Measurements from ENCODE around the gene SH3BGR.

DNA sequence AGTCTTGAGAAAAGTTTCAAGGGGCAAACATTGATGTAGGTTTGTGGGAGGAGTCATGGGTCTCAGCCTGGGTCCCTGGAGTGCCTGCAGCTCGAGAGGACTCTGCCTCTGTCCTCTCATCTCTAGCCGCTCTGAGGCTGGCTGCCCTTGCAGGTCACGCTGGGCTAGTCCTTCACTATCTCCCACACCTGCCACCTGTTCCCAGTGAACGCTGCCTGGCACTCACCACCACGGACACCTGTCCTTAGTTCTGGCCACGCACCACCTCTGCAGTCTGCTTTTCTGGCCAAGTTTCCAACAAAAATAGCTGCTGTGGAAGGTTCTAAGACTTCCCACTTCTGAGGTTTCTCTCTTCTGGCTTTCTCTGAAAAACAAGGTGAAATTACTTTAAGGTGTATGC, 52.5 kb downstream of the SH3BGR start:
- TF ChIP-seq POLR2A (IDR thresholded peaks at IDR 0.05) = no peak
- TF ChIP-seq, protein P1, sequence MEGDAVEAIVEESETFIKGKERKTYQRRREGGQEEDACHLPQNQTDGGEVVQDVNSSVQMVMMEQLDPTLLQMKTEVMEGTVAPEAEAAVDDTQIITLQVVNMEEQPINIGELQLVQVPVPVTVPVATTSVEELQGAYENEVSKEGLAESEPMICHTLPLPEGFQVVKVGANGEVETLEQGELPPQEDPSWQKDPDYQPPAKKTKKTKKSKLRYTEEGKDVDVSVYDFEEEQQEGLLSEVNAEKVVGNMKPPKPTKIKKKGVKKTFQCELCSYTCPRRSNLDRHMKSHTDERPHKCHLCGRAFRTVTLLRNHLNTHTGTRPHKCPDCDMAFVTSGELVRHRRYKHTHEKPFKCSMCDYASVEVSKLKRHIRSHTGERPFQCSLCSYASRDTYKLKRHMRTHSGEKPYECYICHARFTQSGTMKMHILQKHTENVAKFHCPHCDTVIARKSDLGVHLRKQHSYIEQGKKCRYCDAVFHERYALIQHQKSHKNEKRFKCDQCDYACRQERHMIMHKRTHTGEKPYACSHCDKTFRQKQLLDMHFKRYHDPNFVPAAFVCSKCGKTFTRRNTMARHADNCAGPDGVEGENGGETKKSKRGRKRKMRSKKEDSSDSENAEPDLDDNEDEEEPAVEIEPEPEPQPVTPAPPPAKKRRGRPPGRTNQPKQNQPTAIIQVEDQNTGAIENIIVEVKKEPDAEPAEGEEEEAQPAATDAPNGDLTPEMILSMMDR (IDR thresholded peaks at IDR 0.05) = no peak

Measured in body of pancreas (tissue), 4 donors.